Measurements from ENCODE around the gene MYMK.

- TF ChIP-seq EGR1 (IDR thresholded peaks at IDR 0.05; ENCODE audit: low read depth), result no peak
- TF ChIP-seq POLR2A (IDR thresholded peaks at IDR 0.05; ENCODE audit: borderline replicate concordance, extremely low read depth, insufficient read depth, insufficient read length), result no peak
- no peak for TF ChIP-seq POLR2AphosphoS5 (IDR thresholded peaks at IDR 0.05; ENCODE audit: low read depth, low read length)
- TF ChIP-seq CTCF (IDR thresholded peaks at IDR 0.05 in 2 of 3, conservative IDR thresholded peaks at IDR 0.05 in 1 of 3; ENCODE audit: borderline replicate concordance in 1 of 3, insufficient read depth in 1 of 3, low read depth in 2 of 3, low read length in 2 of 3), result no peak
- TF ChIP-seq EZH2phosphoT487 (IDR thresholded peaks at IDR 0.05; ENCODE audit: borderline replicate concordance), result no peak
- no peak for TF ChIP-seq ZBTB33 (IDR thresholded peaks at IDR 0.05; ENCODE audit: extremely low read depth, insufficient replicate concordance, low read length)
- no peak for TF ChIP-seq EZH2 (IDR thresholded peaks at IDR 0.05)
Observed at GRCh38 chr9:133521122-133522072, 3.4 kb downstream of the MYMK start.

Data from HCT116 (cell line).